Anterior cingulate cortex (tissue), 58 donors: ENCODE measurements around the gene CDC20.
"Not testable (repeated sequence)": the region's sequence is repeated elsewhere in the genome, so short reads cannot be mapped to it uniquely, and the experiment has no call there.

ENCODE experiments used
- DNase-seq, 58 donors: peaks; one replicate each; lab custom pipeline; 2025; lab: John Stamatoyannopoulos, UW

CDC20 gene

GRCh38 chr1:43377831-43378230 is 19.1 kb downstream of the CDC20 start:
- no peak for DNase-seq

- no peak for DNase-seq
Observed at GRCh38 chr1:43379476-43379875, 20.7 kb downstream of the CDC20 start.

GRCh38 chr1:43381612-43382011 is 22.8 kb downstream of the CDC20 start:
- DNase-seq = peak in 12 of 58 donors; percentile 19 to 77 (median 58)

- DNase-seq = peak in 55 of 58 donors; percentile 15 to 85 (median 60)
Observed at GRCh38 chr1:43382027-43382779, 23.4 kb downstream of the CDC20 start.

GRCh38 chr1:43383449-43383848 is 24.7 kb downstream of the CDC20 start:
- peak in 33 of 58 donors; percentile 2 to 71 (median 22) for DNase-seq

- no peak for DNase-seq
Observed at GRCh38 chr1:43386676-43387075, 27.9 kb downstream of the CDC20 start.

GRCh38 chr1:43387976-43388599 is 29.3 kb downstream of the CDC20 start:
- DNase-seq = no peak

GRCh38 chr1:43388613-43389012 is 29.8 kb downstream of the CDC20 start:
- DNase-seq = no peak

GRCh38 chr1:43389326-43390313 is 30.8 kb downstream of the CDC20 start, which contains the start of the genes MED8 and SZT2:
Gene MED8 (minus strand): TSS chr1:43389800. CDS start chr1:43389764, 36 bp downstream.
Gene SZT2 (plus strand): TSS chr1:43389899. CDS start chr1:43389969, 70 bp downstream.
- DNase-seq = peak; percentile 60 to 97 (median 92)

GRCh38 chr1:43392702-43393101 is 33.9 kb downstream of the CDC20 start:
- DNase-seq = no peak

- no peak for DNase-seq
Observed at GRCh38 chr1:43395523-43395922, 36.7 kb downstream of the CDC20 start.

GRCh38 chr1:43396059-43396458 is 37.3 kb downstream of the CDC20 start:
- DNase-seq = no peak

- no peak for DNase-seq
Observed at GRCh38 chr1:43398227-43398626, 39.4 kb downstream of the CDC20 start.

- DNase-seq = not testable (repeated sequence)
Observed at GRCh38 chr1:43400441-43400840, 41.7 kb downstream of the CDC20 start.

- DNase-seq = no peak
Observed at GRCh38 chr1:43402089-43402865, 43.5 kb downstream of the CDC20 start.

GRCh38 chr1:43404353-43404752 is 45.6 kb downstream of the CDC20 start:
- no peak for DNase-seq

- no peak for DNase-seq
Observed at GRCh38 chr1:43405219-43405875, 46.6 kb downstream of the CDC20 start.

GRCh38 chr1:43405876-43406234 is 47.1 kb downstream of the CDC20 start:
- DNase-seq = no peak

GRCh38 chr1:43410571-43410970 is 51.8 kb downstream of the CDC20 start:
- no peak for DNase-seq
